WTC11 (cell line): Measurements from ENCODE around the gene INTS15. TPM values are rescaled to one million over a fixed set of nuclear protein-coding genes. Genes with fewer than 3 reads are reported as not detected.

Source experiments
- ATAC-seq: fragments of 200-7000 bp; cut with Tn5 transposase; 2 replicates; pipeline ENCODE4 v1.10.0; 2021; ENCODE audit warnings: mild to moderate bottlenecking, moderate library complexity
- CTCF ChIA-PET: fragments of 300-600 bp; sonication (Branson Sonifier 250); formaldehyde crosslinking; loops from one replicate; lab custom pipeline; 2021; ENCODE audit warnings: antibody characterized with exemption; lab: Charles Lee
- POLR2A ChIA-PET: fragments of 350-600 bp; sonication (Branson Sonifier 250); formaldehyde crosslinking; loops from one replicate; lab custom pipeline; 2021; ENCODE audit warnings: antibody characterized with exemption; lab: Charles Lee
- DNase-seq: peaks from one replicate; pipeline ENCODE4 v3.0.0; 2021; ENCODE audit warnings: low spot score
- H3K27ac Mint-ChIP-seq: 2 replicates; pipeline ENCODE4 v1.8.0; 2021; ENCODE audit warnings: mixed read lengths
- H3K27me3 Mint-ChIP-seq: 2 replicates; pipeline ENCODE4 v1.8.0; 2021; ENCODE audit warnings: low read depth, mild to moderate bottlenecking, moderate library complexity, mixed read lengths
- H3K36me3 Mint-ChIP-seq: 2 replicates; pipeline ENCODE4 v1.8.0; 2021; ENCODE audit warnings: mixed read lengths
- H3K4me1 Mint-ChIP-seq: 2 replicates; pipeline ENCODE4 v1.8.0; 2022; ENCODE audit warnings: mixed read lengths
- H3K4me3 Mint-ChIP-seq: 2 replicates; pipeline ENCODE4 v1.8.0; 2021; ENCODE audit warnings: mild to moderate bottlenecking, moderate library complexity, mixed read lengths
- H3K9me3 Mint-ChIP-seq: 2 replicates; pipeline ENCODE4 v1.8.0; 2021; ENCODE audit warnings: mixed read lengths
- ATF1 ChIP-seq: sonication (generic); formaldehyde crosslinking; IDR thresholded peaks from 2 replicates; pipeline ENCODE4 v1.8.1; 2023; ENCODE audit warnings: mild to moderate bottlenecking, moderate library complexity, missing genetic modification reagents
- ATF2 ChIP-seq: sonication (generic); formaldehyde crosslinking; IDR thresholded peaks from 2 replicates; pipeline ENCODE4 v1.8.1; 2022; ENCODE audit warnings: low read depth, missing genetic modification reagents, borderline replicate concordance
- ESRRA ChIP-seq: sonication (generic); formaldehyde crosslinking; IDR thresholded peaks from 2 replicates; pipeline ENCODE4 v1.8.1; 2022; ENCODE audit warnings: mild to moderate bottlenecking, missing genetic modification reagents, borderline replicate concordance
- NR1H2 ChIP-seq: sonication (generic); formaldehyde crosslinking; IDR thresholded peaks from 2 replicates; pipeline ENCODE4 v1.9.0; 2021; ENCODE audit warnings: mild to moderate bottlenecking, moderate library complexity, missing genetic modification reagents
- SMAD4 ChIP-seq: sonication (generic); formaldehyde crosslinking; IDR thresholded peaks from 2 replicates; pipeline ENCODE4 v1.8.0; 2022; ENCODE audit warnings: mild to moderate bottlenecking, missing genetic modification reagents
- SP1 ChIP-seq: sonication (generic); formaldehyde crosslinking; conservative IDR thresholded peaks from 2 replicates; pipeline ENCODE4 v1.8.1; 2022; ENCODE audit warnings: missing genetic modification reagents
- ZNF232 ChIP-seq: sonication (generic); formaldehyde crosslinking; IDR thresholded peaks from 2 replicates; pipeline ENCODE4 v1.8.0; 2022; ENCODE audit warnings: mild to moderate bottlenecking, missing genetic modification reagents
- ZNF263 ChIP-seq: sonication (generic); formaldehyde crosslinking; IDR thresholded peaks from 2 replicates; pipeline ENCODE4 v1.8.1; 2022; ENCODE audit warnings: low read depth, mild to moderate bottlenecking, moderate library complexity, missing genetic modification reagents
- ZNF281 ChIP-seq: sonication (generic); formaldehyde crosslinking; IDR thresholded peaks from 2 replicates; pipeline ENCODE4 v1.8.0; 2023; ENCODE audit warnings: mild to moderate bottlenecking, missing genetic modification reagents
- ZNF317 ChIP-seq: sonication (generic); formaldehyde crosslinking; IDR thresholded peaks from 2 replicates; pipeline ENCODE4 v1.8.1; 2023; ENCODE audit warnings: low read depth, mild to moderate bottlenecking, moderate library complexity, missing genetic modification reagents, borderline replicate concordance
- ZNF396 ChIP-seq: fragments of 250-450 bp; sonication (Bioruptor Pico); IDR thresholded peaks from 2 replicates; pipeline ENCODE4 v1.8.0; 2021; ENCODE audit warnings: mild to moderate bottlenecking, moderate library complexity, borderline replicate concordance
- ZNF423 ChIP-seq: fragments of 250-450 bp; sonication (Bioruptor Pico); IDR thresholded peaks from 2 replicates; pipeline ENCODE4 v2.1.2; 2022; ENCODE audit warnings: mild to moderate bottlenecking, moderate library complexity
- total RNA-seq: library from RNA; stranded (reverse); gene quantifications from 3 replicates; pipeline ENCODE4 v1.2.3, GENCODE V29; 2021
- TF ChIP-seq, protein P1 (sequence below): sonication (generic); formaldehyde crosslinking; IDR thresholded peaks from 2 replicates; pipeline ENCODE4 v1.8.1; 2023; ENCODE audit warnings: mild to moderate bottlenecking, missing genetic modification reagents, moderate library complexity
- TF ChIP-seq, protein P2 (sequence below): sonication (generic); formaldehyde crosslinking; IDR thresholded peaks from 2 replicates; pipeline ENCODE4 v1.8.1; 2023; ENCODE audit warnings: mild to moderate bottlenecking, moderate library complexity, missing genetic modification reagents
- TF ChIP-seq, protein P3 (sequence below): sonication (generic); formaldehyde crosslinking; IDR thresholded peaks from 2 replicates; pipeline ENCODE4 v1.8.1; 2022; ENCODE audit warnings: mild to moderate bottlenecking, moderate library complexity, missing genetic modification reagents

INTS15 gene
- total RNA-seq, 1 experiment from 2014 or later = 28.2 TPM

- no peak for TF ChIP-seq ZNF317
- TF ChIP-seq, protein P1, sequence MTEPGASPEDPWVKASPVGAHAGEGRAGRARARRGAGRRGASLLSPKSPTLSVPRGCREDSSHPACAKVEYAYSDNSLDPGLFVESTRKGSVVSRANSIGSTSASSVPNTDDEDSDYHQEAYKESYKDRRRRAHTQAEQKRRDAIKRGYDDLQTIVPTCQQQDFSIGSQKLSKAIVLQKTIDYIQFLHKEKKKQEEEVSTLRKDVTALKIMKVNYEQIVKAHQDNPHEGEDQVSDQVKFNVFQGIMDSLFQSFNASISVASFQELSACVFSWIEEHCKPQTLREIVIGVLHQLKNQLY (CRISPR knock-in tag) = no peak
- no peak for TF ChIP-seq ZNF423 (CRISPR knock-in tag)
- no peak for TF ChIP-seq ESRRA (CRISPR knock-in tag)
- TF ChIP-seq, all 79 proteins: peak for 0
These were observed 63.5 kb downstream of the INTS15 start (continued) for GRCh38 chr7:6653071-6654003.

DNA sequence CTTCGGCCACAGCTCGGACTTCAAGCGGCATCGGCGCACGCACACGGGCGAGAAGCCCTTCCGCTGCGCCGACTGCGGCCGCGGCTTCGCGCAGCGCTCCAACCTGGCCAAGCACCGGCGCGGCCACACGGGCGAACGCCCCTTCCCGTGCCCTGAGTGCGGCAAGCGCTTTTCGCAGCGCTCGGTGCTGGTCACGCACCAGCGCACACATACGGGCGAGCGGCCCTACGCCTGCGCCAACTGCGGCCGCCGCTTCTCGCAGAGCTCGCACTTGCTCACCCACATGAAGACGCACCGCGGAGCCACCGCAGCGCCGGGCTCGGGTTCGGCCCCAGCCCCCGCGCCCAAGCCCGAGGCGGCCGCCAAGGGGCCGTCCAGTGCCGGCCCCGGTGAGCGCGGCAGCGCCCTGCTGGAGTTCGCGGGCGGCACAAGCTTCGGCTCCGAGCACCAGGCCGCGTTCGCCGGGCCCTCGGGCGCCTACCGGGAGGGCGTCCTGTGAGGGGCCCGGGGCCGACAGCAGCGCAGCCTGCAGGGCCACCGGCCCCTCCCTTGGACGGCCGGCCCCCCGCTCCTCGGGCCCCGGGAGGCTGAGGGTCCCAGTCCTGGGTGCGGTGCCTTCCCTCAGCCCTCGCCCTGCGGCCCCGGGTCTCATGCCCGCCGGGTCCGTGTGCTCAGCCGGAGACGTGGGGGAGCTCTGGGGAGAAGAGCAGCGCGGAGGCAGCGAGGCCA, 64.5 kb downstream of the INTS15 start:
- H3K36me3 Mint-ChIP-seq = peaks cover 8% of the 10 kb centered on the region
- no peak for ATAC-seq
- H3K9me3 Mint-ChIP-seq = no peaks in the 10 kb centered on the region
- H3K4me3 Mint-ChIP-seq = no peak overlapping the region
- H3K4me1 Mint-ChIP-seq = peaks cover 12% of the 10 kb centered on the region
- CTCF ChIA-PET = no interaction called here
- POLR2A ChIA-PET = no interaction called here
- no peak for DNase-seq
- H3K27me3 Mint-ChIP-seq = no peaks in the 10 kb centered on the region
- H3K27ac Mint-ChIP-seq = no peak overlapping the region
- TF ChIP-seq SP1 (CRISPR knock-in tag) (no peak), ZNF396 (CRISPR knock-in tag) (no peak), ZNF281 (CRISPR knock-in tag) (no peak)
- TF ChIP-seq, protein P2, sequence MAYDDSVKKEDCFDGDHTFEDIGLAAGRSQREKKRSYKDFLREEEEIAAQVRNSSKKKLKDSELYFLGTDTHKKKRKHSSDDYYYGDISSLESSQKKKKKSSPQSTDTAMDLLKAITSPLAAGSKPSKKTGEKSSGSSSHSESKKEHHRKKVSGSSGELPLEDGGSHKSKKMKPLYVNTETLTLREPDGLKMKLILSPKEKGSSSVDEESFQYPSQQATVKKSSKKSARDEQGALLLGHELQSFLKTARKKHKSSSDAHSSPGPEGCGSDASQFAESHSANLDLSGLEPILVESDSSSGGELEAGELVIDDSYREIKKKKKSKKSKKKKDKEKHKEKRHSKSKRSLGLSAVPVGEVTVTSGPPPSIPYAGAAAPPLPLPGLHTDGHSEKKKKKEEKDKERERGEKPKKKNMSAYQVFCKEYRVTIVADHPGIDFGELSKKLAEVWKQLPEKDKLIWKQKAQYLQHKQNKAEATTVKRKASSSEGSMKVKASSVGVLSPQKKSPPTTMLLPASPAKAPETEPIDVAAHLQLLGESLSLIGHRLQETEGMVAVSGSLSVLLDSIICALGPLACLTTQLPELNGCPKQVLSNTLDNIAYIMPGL (CRISPR knock-in tag) = no peak

DNA sequence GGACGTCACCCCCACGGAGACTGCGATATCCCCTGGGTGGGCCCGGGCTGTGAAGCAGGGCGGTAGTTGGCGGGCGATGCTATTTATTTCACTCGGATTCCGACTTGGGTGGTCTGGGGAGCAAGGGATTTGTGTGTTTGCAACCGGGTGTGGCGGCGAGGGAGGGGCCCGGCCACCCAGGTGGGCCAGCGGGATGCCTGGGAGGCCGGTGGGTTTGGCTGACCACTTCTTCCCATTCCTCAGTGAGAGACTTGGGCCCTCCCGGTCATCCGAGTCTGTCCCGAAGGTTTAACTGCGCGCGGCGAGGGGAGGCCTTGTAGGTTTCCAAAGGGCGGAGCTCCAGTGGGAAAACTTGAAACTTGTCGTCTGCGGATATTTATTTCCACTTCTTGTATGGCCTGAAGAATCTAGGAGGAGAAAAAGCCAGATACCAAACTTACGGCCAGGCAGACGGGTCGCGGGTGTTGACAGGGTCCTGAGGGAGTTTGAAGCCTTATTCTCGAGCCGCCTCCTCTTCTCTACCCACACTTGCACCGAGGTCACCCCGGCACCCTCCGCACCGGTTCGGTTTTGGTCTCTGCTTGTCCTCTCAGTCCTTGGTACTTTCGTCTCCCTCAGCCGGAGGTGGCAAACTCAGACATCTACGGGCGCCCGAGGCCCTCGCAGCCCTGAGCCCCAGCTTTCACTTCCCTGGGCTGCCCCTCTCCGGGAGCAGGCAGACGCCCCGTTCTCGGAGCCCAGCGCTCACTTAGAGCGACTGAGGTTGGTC, 65.2 kb downstream of the INTS15 start:
- DNase-seq = no peak
- Mint-ChIP-seq H3K27me3 (no peaks in the 10 kb centered on the region), H3K4me3 (no peak overlapping the region), H3K36me3 (peaks cover 8% of the 10 kb centered on the region), H3K4me1 (peaks cover 17% of the 10 kb centered on the region), H3K27ac (no peak overlapping the region), H3K9me3 (no peaks in the 10 kb centered on the region)
- ChIA-PET CTCF (no interaction called here), POLR2A (no interaction called here)
- TF ChIP-seq NR1H2 (CRISPR knock-in tag) (no peak), ZNF232 (CRISPR knock-in tag) (no peak), SMAD4 (CRISPR knock-in tag) (no peak), ZNF263 (CRISPR knock-in tag) (no peak), ATF2 (CRISPR knock-in tag) (no peak), ZNF317 (no peak), ATF1 (CRISPR knock-in tag) (no peak)
- TF ChIP-seq, protein P3, sequence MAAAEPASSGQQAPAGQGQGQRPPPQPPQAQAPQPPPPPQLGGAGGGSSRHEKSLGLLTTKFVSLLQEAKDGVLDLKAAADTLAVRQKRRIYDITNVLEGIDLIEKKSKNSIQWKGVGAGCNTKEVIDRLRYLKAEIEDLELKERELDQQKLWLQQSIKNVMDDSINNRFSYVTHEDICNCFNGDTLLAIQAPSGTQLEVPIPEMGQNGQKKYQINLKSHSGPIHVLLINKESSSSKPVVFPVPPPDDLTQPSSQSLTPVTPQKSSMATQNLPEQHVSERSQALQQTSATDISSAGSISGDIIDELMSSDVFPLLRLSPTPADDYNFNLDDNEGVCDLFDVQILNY (CRISPR knock-in tag) = no peak
- ATAC-seq = no peak
